Measurements from ENCODE around the gene LINGO1.

The LINGO1 gene

GRCh38 chr15:77596821-77597803, 35.6 kb downstream of the LINGO1 start:
- DNase-seq (ENCODE audit: low spot score): no peak

DNA sequence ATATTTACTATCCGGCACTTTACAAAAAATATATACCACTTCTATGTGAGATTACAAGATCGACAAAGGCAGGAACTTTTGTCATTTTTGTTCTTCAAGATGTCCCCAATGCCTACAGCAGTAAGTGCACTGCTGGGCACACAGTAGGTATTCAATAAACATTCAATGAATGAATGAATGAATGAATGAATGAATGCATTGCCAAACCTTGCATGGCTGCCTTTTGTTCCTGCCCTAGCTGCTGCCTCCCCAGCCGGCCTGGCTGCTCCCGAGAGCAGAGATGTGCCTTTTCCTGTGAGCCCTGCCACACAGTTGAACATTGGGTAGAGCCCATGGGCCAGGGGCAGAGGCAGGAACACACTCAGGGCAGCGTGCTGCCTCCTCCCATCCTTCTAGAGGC, 37.5 kb downstream of the LINGO1 start:
- no peak for DNase-seq (ENCODE audit: low spot score)

- DNase-seq (ENCODE audit: low spot score): no peak
These were observed 40.0 kb downstream of the LINGO1 start for GRCh38 chr15:77592758-77593157.

DNA sequence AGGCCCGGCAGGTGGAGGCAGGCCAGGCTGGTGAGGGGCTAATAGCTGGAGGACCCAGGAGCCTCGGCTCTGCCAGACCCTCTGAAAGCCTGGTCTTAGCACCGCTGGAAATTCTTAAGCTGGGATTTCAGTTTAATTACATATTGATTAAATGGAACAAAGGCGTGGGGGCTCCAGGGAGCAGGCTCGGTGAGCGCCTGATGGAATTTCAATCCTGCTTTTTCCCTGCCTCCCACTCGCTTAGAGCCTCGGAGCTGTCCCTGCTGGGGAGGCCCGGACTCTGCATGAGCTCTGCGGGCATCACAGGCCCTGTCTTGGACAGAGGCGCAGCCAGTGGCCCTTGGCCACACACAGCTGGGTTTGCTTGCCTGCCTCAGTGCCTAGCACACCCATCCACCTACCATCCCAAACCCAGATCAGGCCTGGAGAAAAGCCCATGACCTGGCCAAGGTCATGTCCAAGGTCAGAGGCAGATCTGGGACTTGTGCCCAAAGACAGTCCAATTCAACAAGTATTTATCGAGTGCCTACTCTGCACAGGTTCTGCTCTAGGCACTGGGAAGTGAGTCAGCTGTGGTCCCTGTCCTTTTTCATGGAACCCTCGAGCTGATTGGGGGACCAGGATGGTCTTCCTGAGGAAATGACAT, 40.6 kb downstream of the LINGO1 start:
- no peak for DNase-seq (ENCODE audit: low spot score)

DNA sequence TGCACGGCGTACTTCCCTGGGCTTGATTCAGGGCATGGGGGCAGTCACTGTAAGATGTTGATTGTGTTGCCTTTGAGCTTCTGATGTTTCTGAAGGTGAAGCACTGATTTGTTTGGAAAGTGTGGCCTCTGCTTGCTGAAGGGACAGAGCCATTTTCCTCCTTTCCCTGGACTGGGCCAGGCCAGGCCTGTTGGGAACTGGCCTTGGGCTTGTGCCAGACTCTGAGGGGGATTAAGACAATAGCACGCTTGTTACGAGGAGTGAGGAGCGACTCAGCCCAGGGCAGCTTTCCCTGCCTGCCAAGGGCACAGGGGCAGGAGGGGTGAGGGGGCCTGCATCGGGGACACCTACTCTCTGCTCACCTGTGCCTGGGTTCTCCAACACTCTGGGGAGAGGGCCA, 42.9 kb downstream of the LINGO1 start:
- no peak for DNase-seq (ENCODE audit: low spot score)

- no peak for DNase-seq (ENCODE audit: low spot score)
These were observed 44.6 kb downstream of the LINGO1 start for GRCh38 chr15:77588126-77588525.

- DNase-seq (ENCODE audit: low spot score): no peak
These were observed 48.0 kb downstream of the LINGO1 start for GRCh38 chr15:77584691-77585090.

DNA sequence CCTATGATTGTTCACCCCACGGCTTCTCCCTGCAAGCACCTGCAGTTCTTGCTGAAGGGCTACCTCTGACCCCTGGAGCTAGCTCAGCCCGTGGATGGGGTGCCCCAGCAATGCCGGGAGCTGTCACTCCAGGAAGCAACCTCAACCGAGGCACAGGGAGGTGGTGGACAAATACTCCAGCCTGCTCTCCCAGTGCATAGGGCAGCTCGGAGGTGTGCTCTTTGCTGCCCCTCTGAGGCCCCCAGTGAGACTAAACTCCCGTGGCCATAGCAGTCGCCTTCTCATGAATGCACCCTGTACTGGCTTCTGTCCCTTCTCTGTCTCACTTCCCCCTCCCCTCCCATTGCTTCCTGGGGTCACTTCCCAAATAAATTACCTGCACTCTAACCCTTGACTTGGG, 48.5 kb downstream of the LINGO1 start:
- DNase-seq (ENCODE audit: low spot score): no peak

DNA sequence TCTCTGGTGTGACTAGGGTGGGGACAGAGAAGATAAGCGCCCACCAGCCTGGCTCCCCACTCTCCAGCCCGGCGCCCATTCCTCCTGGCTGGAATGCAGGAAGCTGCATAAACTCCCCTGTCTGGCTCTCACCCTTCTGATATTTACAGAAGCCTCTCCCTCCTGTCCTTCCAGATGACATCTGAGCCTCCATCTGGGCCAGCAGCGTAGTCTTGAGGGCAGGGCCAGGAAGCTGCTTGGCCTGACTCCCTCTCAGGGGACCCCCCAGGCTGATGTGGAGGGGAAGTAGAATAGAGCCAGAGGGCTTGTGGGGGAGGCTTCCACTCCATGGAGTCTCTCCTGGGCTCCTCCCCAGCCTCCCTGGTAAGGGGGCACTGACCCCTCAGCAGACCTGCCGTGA, 49.9 kb downstream of the LINGO1 start:
- DNase-seq (ENCODE audit: low spot score): no peak

DNA sequence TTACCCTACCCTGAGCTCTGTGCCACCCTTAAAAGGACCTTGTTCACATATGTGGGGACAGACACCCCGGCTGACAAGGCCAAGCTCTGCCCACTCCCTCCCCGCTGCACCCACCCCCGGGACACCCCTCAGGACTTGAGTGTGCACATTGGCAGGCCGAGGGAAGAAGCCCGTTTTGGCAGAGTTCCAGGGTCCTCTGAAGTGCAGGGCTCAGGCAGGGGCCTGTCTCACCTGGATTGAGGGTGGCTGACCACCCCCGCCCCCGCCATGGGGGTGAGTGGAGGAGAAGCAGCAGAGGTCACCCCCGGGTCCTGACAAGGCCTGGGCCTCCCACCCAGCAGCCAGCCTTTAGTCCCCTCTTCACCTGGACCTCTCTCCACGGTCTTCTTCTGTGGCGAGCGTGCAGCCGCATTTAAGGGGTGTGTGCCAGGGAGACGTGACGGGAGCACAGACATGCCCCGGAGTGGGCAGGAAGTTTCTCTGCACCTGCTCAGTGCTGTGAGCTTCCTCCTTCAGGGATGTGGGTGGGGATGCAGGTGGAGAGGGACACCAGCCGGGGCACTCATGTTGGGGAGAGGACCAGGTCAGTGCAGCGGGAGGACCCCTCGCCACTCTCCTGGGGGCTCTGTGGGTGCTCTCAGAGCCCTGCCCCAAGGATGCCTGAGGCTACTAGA, 50.7 kb downstream of the LINGO1 start:
- no peak for DNase-seq (ENCODE audit: low spot score)

DNA sequence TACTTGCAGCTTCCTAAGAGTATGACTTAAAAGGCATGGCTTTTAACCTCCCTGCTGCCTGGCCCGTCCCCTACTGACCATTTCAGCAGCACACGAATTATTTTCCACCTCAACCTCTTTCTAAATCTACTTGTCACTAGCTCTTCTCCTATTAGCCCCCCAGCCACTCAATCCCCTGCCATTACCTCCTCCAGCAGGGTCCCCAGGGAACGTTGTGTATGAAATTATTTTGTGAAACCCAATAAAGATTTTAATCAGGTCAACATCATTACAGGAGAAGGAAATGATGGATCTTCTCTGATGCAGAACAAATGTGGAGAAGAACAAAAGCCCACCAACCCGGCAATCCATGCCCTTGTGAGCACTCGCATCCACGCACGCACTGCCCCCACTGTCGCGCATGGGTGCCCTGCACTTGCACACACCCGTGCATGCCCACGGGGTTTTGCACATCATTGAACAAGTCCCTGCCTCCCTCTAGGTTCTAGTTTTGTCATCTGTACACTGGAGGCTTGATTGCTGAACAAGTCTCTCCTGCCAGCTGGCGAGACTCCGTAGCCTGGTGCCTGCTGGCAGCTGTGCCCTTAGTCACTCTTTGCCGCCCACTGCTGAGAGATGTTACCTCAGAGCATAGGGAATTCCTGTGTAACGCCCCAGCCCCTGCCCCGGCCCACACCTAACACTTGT, 51.6 kb downstream of the LINGO1 start:
- no peak for DNase-seq (ENCODE audit: low spot score)

DNA sequence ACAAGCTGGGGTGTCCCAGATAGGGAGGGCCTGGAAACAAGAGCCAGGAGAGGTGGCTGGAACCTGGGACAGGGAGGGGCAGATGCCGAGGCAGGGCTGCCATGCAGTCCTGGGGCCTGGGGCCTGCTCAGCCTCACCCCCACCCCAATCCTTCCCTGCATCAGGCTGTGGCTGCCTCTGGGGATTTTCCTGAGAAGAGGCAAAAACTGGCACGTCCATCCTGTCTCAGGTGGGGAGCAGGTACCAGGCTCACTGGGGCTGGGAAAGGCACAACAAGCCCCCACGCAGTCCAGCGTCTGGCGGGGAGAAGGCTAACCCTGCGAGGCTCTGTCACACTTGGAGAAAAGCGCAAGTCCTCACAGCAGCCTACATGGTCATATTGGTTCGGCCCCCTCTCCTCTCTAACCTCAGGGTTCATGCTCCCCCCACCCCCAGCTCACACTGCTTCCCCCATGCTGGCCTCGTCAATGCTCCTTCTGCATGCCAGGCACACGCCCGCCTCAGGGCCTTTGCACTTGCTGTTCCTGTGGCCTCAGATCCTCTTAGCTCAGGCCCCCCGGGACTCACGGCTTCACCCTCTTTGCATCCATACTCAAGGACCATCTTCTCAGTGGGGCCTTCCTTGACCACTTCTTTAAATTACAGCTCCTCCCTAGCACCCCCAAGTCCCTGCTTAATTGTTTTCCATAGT, 53.1 kb downstream of the LINGO1 start:
- no peak for DNase-seq (ENCODE audit: low spot score)

- DNase-seq (ENCODE audit: low spot score): no peak
These were observed 53.9 kb downstream of the LINGO1 start for GRCh38 chr15:77578641-77579372.

DNA sequence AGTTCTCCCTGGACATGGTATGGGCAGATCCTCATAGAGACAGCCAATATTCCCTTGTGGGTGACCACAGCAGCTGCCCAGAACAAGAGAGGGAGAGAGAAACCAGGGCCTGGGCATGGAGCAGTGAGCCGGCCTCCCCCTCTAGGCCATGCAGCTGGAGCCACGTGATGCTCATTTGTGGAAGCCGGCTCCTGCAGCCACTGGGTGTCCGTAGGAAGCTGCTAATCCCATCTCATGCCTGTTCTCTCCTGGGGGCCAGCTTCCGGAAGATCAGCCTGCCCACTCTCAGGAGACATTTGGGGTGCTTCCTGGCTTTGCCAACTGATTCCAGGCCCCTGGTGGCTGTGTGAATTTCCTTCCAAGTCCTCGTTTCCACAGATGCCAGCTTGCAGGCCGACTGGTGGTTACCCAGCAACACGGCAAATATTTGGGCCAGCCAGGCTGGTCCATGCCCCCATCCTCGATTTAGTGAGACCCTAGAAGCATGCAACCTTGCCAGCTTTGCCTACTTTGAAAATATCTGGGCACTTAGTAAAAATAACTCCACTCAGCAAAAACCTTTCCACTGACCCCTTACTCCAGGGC, 55.3 kb downstream of the LINGO1 start:
- DNase-seq (ENCODE audit: low spot score): no peak

GRCh38 chr15:77576538-77576937, 56.2 kb downstream of the LINGO1 start:
- no peak for DNase-seq (ENCODE audit: low spot score)

DNA sequence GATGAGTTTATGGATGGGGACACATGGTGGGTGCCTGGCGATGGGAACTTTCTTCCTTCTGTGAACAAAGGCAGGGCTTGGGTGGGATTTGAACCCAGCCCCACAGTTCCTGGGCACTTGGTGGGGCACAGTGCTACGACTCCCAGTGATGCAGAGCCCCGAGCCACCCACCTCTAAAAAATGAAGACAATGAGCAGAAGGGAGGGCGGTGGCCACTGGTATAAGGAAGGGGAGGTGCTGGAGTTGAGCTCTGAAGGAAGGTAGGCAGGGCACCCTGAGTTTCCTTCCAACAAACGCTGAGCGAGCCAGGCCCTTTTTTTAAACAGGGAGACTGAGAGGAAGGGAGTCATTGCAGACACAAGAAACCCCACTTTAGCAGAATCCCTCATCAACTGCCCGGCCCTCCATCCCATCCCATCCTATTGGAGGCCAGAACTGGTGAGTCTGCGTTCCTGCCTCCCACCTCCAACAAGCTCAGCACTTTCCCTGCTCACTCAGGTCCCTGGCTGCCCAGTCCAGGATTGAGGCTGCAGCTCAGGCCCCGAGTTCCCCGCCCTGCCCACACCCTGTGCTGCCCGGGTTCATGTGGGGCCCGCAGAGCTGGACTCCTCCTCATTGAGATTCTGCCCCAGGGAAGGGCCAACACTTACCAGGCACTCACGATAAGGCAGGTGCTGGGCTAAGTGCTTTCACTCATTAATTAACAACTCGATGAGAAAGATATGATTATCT, 57.3 kb downstream of the LINGO1 start:
- no peak for DNase-seq (ENCODE audit: low spot score)

- DNase-seq (ENCODE audit: low spot score): no peak
These were observed 58.0 kb downstream of the LINGO1 start for GRCh38 chr15:77574521-77575202.

- DNase-seq (ENCODE audit: low spot score): no peak
These were observed 58.9 kb downstream of the LINGO1 start for GRCh38 chr15:77573802-77574201.

DNA sequence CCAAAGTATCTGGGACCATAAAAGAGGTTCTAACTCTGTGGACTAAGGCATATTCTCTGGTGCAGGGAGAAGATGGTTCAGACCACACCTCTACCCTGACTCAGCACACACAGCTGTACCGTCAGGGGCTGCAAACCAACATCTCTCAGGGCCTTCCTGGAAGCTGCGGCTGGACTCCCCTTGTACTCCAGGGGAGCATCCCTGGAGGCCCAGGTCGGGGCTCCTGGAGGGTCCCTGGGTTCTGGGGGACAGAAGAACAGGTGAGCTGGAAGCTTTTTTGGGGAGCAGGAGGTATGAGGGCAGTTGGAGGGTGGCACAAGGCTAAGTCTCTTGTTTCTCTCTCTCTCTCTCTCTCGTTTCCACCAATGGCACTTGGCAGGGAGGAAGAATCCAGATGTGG, 60.5 kb downstream of the LINGO1 start:
- DNase-seq (ENCODE audit: low spot score): no peak

All from ecto neural progenitor cell (in vitro differentiated cells).